GM21576 (cell line): ENCODE measurements around the gene EXOC4.

ENCODE experiments used
- ATAC-seq: cut with Tn5 transposase; IDR thresholded peaks from one replicate; pipeline ENCODE4 v1.9.1; 2021; ENCODE audit warnings: mild to moderate bottlenecking, moderate library complexity; ENCODE audit not compliant: unreplicated experiment

The EXOC4 gene

DNA sequence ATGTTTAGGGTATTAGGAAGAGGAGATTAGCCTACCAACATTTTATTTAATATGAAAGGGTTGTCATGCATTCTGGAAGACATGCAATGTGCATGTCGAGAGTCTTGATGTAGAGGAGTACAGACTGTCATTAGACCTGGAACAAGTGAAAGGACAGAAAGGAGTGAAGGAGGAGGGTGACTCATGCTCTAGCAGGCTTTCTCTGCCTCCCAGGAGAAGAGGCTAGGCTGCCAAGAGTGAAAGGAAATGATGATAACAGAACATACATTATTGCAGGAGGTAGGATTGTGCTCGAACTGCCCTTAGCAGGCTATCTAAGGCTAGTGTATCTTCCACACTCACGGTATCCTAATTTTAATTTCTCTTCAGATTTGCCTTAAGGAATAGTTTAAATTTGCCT lies 228.8 kb downstream of the EXOC4 start:
- no peak for ATAC-seq

DNA sequence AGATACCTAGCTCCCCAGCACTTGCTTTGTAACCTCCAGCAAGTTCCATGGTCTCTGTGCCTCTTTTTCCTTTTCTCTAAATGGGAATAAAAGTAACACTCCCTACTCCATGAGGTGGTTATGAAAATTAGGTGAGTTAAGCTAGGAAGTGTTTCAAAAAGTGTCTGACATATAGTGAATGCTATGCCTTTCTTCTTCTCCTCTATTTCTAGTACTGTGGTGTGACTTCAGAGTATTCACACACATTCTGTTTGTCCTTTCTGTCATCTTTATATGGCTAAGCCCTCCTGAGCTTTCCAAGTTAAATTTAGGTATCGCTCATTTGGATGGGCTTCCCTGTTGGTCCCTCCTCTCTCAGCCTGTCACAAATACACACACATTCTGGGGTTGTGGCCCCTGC lies 229.7 kb downstream of the EXOC4 start:
- no peak for ATAC-seq

DNA sequence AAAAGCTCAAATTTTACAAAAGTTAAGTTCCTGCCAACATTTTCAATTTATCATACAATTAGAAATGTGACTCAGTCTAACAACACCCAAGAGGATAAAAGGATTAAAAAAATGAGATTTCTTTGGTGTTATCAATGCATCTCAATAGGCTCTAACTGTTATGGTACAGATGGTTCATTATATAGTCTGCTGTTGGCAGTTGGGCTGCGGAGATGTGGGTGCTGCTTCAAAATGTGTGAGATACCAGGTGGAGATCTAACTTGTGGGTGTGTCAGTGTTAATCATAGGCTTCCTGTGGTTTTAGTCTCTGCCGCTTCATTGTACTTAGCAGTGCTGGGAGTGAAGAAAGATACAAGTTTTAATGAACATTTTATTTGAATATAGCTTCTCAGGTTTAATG lies 231.2 kb downstream of the EXOC4 start:
- no peak for ATAC-seq

DNA sequence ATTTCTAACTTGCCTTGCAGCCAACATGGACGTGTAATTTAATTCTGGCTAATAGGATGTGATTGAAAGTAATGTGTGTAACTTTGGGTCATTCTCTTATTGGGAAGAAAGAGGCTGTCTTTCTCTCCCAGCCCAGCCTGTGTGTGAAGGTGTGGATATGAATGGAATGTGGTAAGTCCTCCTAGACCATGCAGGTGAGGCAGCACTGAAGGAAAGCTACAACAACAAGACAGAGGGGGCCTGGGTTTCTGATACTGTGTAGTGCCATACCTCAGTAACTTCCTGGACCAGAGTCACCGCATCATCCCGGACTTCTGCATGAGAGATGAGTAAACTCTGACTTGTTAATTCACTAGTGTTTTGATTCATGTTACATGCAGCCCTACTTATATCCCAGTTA lies 237.0 kb downstream of the EXOC4 start:
- no peak for ATAC-seq

DNA sequence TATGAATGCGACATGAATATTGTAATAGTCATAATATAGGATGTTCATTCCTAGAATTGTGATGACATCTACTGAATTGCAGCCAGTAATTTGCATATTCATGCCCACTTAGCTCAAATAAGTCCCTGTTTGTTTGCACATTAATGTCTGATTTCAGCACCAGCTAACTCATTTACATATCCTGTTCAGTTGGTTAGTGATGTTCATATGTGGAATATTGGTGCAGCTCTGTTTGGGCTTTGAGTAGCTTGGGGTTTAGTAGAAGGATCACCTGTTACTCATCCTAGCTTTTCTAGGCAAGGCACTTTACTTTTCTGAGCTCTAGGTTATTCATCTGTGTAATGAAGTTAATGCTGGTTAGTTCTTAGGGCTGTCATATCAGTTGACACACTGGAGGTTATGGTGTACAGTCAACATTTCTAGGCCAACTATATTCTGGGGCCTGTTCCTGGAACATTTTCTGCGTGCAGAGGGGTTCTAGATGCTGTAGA lies 238.4 kb downstream of the EXOC4 start:
- no peak for ATAC-seq

DNA sequence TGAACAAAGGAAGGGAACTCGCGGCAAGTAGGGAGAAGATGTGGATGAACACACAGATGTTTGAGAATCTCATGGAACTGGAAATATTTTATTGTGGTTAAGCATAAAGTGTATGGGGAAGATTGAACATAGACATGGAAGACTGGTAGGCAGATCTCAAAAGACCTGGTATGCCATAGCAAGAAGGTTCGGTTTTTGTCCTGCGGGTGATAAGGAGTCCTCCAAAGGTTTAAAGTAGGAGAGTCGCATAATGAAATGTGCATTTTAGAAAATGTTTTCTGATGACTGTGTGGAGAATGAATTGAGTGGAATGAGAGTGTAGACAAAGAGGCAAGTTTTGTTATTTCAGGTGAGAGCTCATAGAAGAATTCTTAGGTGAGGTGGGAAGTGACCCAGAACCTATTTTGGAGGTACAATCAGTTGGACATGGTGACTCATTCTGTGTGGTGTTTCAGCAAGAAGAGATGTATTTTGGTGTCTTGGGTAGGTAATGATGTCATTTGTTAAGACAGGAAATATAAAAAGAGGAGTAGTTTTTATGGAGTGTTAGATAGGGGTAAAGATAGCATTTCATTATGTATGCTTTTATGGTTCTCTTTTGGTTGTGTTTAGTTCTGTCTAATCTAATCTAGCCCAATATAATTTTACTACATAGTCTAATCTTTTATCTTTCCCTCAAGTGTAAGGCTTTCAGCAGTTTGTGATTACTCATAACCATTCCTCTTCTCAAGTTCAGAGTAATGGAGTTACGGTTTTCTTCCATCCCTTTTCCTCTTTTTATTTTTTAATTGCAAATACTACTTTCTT lies 239.2 kb downstream of the EXOC4 start:
- no peak for ATAC-seq

DNA sequence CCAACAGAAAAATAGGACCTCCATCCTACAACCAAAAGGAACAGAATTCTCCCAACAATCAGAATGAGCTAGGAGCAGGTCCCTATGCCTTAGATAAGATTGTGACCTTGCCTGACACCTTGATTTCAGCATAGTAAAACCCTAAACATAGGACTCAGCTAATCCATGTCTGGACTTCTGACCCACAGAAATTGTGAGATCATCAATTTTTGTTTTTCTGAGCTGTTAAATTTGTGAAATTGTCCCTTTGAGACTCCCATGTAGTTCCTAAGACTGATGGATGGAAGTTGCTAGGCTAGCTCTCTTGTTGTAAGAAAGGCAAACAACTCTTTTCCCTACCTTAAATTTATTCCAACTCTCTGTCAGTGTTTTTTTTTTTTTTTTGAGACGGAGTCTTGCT lies 244.2 kb downstream of the EXOC4 start:
- no peak for ATAC-seq

DNA sequence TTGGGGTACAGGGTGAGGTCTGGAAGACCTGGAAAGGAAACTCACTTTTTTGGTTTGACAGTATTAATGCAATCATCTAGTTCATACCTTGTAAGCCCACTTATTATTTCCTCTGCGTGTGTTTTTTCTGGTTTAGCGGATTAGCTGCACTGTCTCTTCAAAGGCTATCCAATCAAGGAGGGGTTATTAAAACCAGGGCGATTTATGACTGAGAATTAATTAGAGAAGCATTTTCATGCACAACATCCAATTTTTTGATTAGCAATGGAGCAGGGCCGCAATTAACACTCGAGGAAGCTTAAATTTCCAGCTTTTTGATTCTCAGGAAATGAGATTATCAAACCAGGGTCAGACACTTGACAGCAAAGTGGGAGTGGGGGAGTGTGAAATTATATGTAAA lies 248.9 kb downstream of the EXOC4 start:
- ATAC-seq = no peak

DNA sequence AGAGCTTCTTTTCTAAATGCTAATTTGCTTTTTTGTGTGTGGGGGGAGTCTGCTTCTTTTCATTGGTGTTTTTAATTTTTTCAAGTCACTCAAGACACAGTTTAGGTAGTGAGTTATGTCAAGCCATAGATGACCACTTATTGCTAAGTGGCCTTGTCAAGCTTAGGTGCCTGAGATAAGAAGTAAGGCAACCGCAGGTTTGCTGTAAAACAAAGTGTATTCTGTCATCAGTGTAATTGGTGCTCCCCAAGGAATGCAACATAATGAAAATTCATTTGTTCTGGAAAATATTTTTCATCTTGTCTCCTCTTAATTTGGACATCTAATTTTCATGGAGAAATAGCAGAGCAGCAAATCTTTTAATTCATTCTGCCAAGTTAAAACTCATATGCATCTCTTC lies 249.6 kb downstream of the EXOC4 start:
- ATAC-seq = no peak

DNA sequence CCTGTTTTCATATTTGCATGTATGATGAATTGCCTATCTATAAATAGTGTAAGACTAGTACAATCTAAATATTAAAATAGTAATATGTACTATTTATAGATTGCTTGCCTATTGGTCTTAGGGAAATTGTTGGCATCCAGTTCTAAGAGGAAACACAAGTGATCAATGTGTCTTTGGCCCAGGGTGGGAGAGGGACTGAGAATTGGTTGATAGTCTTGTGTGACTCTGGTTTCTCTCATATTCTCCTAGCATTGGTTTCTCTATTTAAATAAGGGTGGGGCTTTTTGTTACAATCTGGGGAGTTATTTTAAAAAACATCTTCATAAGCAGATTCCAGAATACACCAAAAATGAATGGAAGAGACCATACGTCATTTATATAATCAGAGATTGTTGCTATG lies 250.1 kb downstream of the EXOC4 start:
- ATAC-seq = no peak

DNA sequence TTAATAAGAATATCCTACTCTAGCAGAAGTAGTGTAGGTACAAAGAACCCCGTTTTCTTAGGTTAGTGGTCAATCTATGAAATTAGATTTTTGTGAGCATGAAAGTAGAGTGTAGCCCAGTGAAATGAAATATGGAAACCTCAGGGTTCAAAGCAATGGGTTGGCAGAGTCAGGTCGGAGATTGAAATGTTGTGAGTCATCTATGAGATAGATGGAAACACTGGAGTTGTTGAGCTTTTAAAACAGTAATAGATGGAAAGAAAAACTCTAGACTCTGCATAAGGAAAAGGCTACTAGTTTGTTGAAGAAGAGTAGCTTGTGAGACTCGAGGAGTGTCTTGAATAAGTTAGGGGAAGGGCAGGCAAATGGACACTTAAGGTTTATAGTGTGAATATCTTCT lies 251.9 kb downstream of the EXOC4 start:
- no peak for ATAC-seq

DNA sequence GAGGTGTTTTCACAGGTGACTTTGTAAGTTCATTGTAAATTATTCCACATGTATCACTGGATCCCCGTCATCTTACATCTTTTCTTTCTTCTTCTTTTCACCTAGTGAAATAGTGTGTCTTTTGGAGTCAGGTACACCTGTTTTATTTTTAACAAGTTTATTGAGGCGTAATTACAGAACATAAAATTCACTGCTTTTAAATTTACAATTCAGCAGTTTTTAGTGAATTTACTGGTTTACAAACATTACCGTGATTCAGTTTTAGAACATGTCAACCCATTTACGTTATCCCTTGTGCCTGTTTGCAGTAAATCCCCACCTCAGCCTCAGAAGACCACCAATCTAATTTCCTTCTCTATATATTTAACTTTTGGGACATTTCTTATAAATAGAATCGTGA lies 256.9 kb downstream of the EXOC4 start:
- no peak for ATAC-seq

DNA sequence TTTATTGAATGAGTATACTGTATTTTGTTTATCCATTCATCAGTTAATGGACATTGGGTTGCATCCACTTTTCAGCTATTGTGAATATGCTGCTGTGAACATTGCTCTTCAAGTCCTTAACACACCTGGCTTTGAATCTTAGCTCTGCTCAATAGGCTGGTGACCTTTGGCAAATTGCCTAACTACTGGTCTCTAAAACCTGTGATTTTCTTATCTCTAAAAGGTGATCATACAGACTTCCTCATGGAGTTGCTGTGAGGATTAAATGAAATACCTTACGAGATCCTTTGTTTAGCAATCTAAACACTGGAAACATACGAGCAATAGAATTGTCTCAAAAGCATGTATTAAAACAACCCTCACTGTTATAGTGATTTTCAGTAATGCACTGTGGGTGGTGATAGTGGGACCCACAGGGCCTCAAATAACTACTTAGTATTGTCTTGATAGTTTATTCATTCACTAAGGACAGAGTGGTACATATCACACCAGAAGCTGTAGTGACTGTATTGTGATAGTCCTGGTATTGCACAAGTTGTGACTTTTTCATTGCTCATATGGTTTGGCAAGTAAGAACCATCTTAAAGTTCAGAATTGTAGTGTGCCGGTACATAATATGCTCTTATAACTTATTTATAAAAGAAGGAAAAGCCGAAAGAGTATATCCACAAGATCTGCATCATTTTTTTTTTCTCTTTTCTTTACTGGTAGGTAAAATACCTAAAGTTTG lies 257.6 kb downstream of the EXOC4 start:
- no peak for ATAC-seq

DNA sequence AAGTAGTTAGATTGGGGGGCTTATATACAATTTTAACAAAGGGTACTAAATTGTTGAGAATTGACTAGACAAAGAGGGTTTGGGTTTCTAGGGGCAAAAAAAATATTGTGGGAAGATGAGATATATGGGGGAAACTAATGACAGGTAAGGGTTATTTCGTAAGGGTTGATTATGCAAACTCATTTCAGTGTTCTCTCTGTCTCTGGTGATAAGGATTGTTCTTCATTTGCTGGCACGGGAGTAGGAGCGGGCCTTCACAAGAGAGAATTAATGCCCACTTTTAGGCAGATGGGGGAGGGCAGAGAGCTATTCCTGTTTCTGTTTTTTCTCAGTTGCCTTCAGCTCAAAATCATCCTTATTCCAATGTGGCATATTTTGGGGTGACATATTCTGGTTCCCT lies 258.4 kb downstream of the EXOC4 start:
- ATAC-seq = no peak

DNA sequence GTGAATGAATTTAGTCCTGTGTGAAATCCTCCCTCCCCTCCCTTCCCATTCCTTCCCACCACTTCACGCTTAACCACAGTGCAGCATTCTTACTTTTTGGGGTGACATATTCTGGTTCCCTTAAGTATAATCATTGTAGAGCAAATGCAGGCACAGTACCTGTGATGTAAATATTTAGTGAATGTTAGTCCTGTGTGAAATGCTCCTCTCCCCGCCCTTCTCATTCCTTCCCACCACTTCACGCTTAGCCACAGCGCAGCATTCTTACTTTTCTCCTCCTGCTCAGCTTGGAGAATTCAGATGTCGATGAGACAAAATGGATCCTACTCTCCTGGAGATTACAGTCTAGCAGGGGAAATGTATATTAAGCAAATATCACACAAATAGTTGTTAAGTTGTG lies 258.8 kb downstream of the EXOC4 start:
- no peak for ATAC-seq

DNA sequence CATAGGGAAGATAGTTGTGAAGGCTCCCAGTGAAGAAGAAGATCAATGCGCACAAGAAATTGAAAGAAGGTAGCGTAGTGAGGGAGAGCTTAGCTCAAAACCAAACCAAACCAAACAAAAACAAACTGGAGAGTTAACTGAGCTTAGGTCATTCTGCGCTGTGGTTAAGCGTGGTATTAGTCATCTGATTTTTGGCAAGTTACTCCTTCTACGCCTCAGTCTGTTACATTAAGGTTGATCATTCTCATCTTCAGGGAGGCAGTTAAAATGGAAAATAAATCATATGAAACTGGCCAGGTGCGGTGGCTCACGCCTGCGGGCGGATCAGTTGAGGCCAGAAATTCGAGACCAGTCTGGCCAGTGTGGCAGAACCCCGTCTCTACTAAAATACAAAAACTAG lies 259.7 kb downstream of the EXOC4 start:
- ATAC-seq = no peak

DNA sequence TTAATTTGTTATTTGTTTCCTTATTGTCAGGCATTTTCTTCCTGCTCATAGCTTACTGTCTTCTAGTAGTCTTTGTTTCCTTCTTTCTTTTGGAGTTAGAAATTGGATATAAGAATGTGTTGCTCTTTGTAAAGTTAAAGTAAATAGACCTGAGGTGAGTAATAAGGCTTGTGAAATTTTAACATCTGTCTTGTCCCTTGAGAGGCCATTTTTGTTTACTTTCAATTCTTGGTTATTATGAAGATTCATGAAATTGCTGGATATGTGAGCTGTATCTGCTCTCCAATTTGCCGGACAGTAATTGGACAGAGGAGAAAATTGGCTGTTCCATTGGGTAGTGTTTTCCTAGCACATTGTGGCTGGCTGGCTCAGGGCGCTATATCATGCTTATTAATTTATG lies 260.7 kb downstream of the EXOC4 start:
- no peak for ATAC-seq

DNA sequence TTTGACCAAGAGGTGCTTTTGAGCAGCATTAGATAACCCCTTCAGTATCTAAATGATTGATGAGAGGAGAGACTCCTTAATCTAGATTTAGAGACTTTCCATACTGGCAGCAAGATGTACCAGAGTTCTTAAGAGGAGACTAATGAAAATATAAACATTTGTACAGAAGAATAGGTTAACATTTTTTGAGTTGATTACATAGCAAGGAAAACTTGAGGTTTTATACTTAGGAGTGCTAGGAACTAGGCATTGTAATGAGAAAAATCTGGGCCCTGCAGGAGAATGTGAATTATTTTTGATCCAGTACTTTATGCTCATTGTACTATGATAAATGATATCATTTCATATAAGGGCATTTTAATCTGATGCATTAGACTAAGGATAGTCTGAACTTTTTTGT lies 261.7 kb downstream of the EXOC4 start:
- ATAC-seq = no peak

DNA sequence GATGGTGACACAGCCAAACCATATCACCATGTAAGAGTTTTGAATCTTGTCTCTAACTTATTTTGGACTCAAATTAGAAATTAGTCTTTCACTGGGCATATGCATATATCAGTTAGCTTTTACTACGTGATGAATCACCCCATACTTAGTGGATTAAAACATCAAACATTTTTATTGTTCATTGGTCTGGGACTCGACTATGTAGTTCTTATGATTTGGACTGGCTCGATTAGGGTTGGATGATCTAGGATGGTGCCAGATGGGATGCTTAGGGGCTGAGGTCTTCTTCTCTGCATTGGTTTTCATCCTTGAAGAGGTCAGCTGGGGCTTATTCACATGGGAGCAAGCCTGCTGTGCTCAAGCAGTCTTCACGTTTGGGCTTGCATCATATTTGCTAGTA lies 264.9 kb downstream of the EXOC4 start:
- no peak for ATAC-seq

DNA sequence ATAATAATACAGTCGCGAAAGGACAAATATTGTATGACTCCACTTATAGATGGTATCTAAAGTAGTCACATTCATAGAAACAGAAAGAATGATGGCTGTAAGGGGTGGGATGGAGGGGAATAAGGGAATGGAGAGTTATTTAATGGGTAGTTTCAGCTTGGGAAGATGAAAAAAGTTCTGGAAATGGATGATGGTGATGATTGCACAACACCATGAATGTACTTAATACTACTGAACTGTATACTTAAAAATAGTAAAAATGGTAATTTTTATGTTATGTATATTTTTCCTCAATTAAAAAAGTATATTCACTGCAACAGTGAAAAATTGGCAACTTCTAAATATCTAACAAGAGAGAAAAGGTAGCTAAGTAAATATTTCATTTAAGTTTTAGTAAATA lies 265.8 kb downstream of the EXOC4 start:
- no peak for ATAC-seq

DNA sequence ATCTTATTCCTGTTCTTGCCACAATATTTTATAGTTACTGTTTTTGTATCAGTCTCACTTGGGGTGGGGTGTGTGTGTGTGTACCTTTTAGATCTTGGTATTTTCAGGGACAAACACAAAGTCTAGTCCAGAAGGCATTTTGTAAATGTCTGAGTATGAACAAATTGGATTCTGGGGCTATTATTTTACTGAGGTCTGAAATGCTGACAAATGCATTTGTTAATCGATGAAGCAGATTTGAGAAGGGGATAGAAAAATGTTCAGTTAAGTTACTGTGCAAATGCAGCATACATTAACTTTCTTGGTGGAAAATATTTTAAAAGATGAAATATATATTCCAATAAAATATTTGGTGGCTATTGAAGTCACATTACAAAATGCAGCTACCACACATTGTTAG lies 267.4 kb downstream of the EXOC4 start:
- ATAC-seq = no peak

DNA sequence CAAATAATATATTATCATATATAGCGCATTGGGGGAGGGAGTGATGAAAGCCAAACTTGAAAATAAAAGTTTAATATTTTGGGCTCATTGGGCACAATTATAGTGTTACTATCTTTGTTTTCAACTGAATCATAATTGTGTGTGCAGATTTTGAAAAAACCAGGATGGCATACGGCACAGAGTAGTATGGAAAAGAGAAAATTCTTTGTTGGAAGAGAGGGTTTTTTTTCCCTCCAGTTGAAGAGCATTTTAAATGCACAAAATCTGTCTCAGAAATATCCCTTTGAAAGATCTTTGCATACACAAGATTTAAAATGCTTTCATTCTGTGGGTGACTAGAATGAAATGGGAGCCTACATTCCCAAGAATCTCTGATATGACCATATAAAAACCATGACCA lies 269.6 kb downstream of the EXOC4 start:
- no peak for ATAC-seq
